ENCODE measurements around the gene GAPDHS. TPM values are rescaled to one million over a fixed set of nuclear protein-coding genes. Genes with fewer than 3 reads are reported as not detected.

GAPDHS gene
- total and polyA plus RNA-seq, 3 donors from 2014 or later: 123 to 363 (median 338) TPM

- intact Hi-C loops (cut with DNase I; ENCODE audit: low total_unique reads): no loop called here
- TF ChIP-seq POLR2A (IDR thresholded peaks at IDR 0.05) (no peak), CTCF (IDR thresholded peaks at IDR 0.05) (no peak)
These were observed 32.6 kb upstream of the GAPDHS start for GRCh38 chr19:35500611-35501010.

DNA sequence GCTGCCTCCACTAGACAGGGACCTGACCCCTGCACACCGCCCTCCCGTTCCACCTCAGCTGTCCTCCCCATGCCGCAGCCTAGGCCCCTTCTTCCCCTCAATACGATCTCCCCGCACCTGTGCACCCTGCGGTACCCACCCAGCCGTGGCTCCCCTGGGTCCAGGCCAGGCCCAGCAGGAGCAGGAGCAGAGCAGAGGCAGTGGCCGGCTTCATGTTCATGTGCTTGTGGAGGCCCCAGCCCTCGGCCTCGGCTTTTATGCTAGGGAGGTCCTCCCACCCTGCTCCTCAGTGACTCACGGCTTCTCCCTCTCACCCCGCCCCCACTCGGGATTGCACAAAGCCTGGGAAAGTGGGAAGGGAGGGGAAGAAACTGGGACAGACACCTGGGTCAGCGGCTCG is 31.6 kb upstream of the GAPDHS start:
- intact Hi-C loops (cut with DNase I; ENCODE audit: low total_unique reads): no loop called here
- WGBS, 2 donors: 77 to 86% methylated on average over 12 to 15 of the region's 15 CpGs

More at GRCh38 chr19:35500611-35501010, 32.6 kb upstream of the GAPDHS start:
- H3K4me1 ChIP-seq: no peaks in the 10 kb centered on the region
- no peaks in the 10 kb centered on the region for H3K27me3 ChIP-seq
- no peak overlapping the region for H3K27ac ChIP-seq
- DNase-seq: no peak
- no peak overlapping the region for H3K4me3 ChIP-seq
- H3K9me3 ChIP-seq: no peaks in the 10 kb centered on the region
- H3K36me3 ChIP-seq (ENCODE audit: low read depth, missing control alignments): no peaks in the 10 kb centered on the region
- 89 to 93% methylated on average over 8 to 10 of the region's 10 CpGs for WGBS, 2 donors

DNA sequence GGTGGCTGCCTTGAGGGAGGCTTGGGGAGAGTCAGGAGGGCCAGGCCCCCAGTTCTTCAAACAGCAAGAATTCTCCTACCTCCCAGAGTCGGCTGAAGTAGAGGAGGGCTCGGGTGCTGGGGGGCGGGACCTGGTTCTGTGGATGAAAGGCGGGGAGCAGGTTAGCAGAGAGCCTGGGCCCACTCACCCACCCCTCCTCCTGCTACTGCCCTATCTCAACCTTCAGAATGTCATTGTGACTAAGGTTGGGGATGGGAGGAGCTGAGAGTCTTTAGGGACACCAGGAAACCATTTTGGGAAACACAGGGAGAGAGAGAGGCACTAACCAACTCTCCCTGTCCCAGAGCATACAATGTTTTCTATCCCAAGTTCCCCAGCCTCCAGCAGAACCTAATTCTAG is 30.5 kb upstream of the GAPDHS start:
- intact Hi-C loops (cut with DNase I; ENCODE audit: low total_unique reads): no loop called here
- Histone ChIP-seq H3K4me1 (no peaks in the 10 kb centered on the region), H3K27me3 (no peaks in the 10 kb centered on the region), H3K36me3 (ENCODE audit: low read depth, missing control alignments) (no peaks in the 10 kb centered on the region), H3K27ac (no peak overlapping the region), H3K4me3 (no peak overlapping the region), H3K9me3 (no peaks in the 10 kb centered on the region)
- 91 to 93% methylated on average over 4 of the region's 4 CpGs for WGBS, 2 donors
- DNase-seq: no peak
- TF ChIP-seq CTCF (IDR thresholded peaks at IDR 0.05) (no peak), POLR2A (IDR thresholded peaks at IDR 0.05) (no peak)

More for the DNA sequence above, 31.6 kb upstream of the GAPDHS start:
- H3K9me3 ChIP-seq: no peaks in the 10 kb centered on the region
- H3K36me3 ChIP-seq (ENCODE audit: low read depth, missing control alignments): no peaks in the 10 kb centered on the region
- no peaks in the 10 kb centered on the region for H3K4me1 ChIP-seq
- DNase-seq: no peak
- no peak overlapping the region for H3K4me3 ChIP-seq
- no peak for TF ChIP-seq CTCF (IDR thresholded peaks at IDR 0.05)
- TF ChIP-seq POLR2A (IDR thresholded peaks at IDR 0.05): no peak
- no peaks in the 10 kb centered on the region for H3K27me3 ChIP-seq
- no peak overlapping the region for H3K27ac ChIP-seq

DNA sequence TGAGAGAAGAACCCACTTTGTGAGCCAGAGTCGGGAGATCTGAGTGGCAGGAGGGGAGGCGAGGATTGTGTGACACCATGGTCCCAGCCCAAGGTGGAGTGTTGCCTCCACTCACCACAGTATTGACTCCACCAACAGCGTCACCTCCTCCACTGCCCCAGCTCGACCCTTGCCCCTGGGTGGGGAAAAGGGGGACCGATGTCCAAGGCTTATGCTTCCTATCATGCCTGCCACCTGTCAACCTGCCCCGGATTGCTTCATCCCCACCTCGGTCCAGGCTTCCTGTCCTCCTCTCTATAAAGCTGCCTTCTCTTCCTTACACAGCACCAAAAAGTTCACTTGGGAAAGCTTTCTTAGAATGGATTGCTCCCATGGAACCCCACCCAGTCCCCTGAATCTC is 27.2 kb upstream of the GAPDHS start:
- Histone ChIP-seq H3K36me3 (ENCODE audit: low read depth, missing control alignments) (no peaks in the 10 kb centered on the region), H3K4me3 (no peak overlapping the region), H3K4me1 (peaks cover 4% of the 10 kb centered on the region), H3K9me3 (no peaks in the 10 kb centered on the region), H3K27ac (no peak overlapping the region), H3K27me3 (no peaks in the 10 kb centered on the region)
- WGBS, 2 donors: 88 to 94% methylated on average over 7 of the region's 7 CpGs
- no peak for TF ChIP-seq POLR2A (IDR thresholded peaks at IDR 0.05)
- TF ChIP-seq CTCF (IDR thresholded peaks at IDR 0.05): no peak
- DNase-seq: no peak
- intact Hi-C loops (cut with DNase I; ENCODE audit: low total_unique reads): no loop called here

DNA sequence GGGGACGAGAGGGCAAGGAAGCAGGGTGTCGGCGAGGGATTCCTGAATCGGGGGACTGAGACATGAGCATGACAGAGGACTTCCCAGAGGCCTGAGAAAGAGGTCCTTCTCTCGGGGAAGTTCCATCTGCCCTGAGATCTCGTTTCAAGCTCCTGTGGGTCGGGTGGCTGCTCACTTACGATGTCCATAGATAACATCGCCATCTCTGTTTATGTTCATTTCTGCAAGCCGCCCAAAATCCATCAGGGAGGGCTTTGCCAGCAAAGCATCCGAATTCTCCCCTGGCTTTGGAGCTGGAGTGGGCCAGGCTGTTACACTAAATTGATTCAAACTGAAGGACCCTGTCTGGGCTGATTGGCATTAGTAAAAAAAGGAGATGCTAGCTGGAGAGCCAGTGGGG is 25.7 kb upstream of the GAPDHS start:
- intact Hi-C loops (cut with DNase I; ENCODE audit: low total_unique reads): no loop called here
- no peaks in the 10 kb centered on the region for H3K27me3 ChIP-seq

More for the DNA sequence above, 25.7 kb upstream of the GAPDHS start:
- Histone ChIP-seq H3K4me1 (peaks cover 4% of the 10 kb centered on the region), H3K27ac (no peak overlapping the region), H3K4me3 (no peak overlapping the region), H3K36me3 (ENCODE audit: low read depth, missing control alignments) (no peaks in the 10 kb centered on the region), H3K9me3 (no peaks in the 10 kb centered on the region)
- 86 to 87% methylated on average over 11 of the region's 11 CpGs for WGBS, 2 donors
- DNase-seq: no peak
- TF ChIP-seq POLR2A (IDR thresholded peaks at IDR 0.05) (no peak), CTCF (IDR thresholded peaks at IDR 0.05) (no peak)

All from testis (tissue), 3 donors.